ENCODE results near the gene KLHL28. TPM values are rescaled to one million over a fixed set of nuclear protein-coding genes. Genes with fewer than 3 reads are reported as not detected.

The KLHL28 gene
- total RNA-seq, 1 donor from 2014 or later: 25.3 TPM

GRCh38 chr14:44944107-44944506, 17.6 kb downstream of the KLHL28 start:
- H3K36me3 Mint-ChIP-seq (ENCODE audit: low read depth): peaks cover 75% of the 10 kb centered on the region
- POLR2A ChIA-PET: no interaction called here
- CTCF ChIA-PET: no interaction called here
- H3K4me1 Mint-ChIP-seq: no peaks in the 10 kb centered on the region
- H3K4me3 Mint-ChIP-seq: no peak overlapping the region
- intact Hi-C loops (cut with micrococcal nuclease): no loop called here
- no peak overlapping the region for H3K27ac Mint-ChIP-seq
- ATAC-seq (ENCODE audit: low read depth) (no peak), DNase-seq (no peak)
- H3K27me3 Mint-ChIP-seq: no peaks in the 10 kb centered on the region
- peaks cover 9% of the 10 kb centered on the region for H3K9me3 Mint-ChIP-seq
- no peak for TF ChIP-seq CTCF (IDR thresholded peaks at IDR 0.05)

GRCh38 chr14:44942436-44942835, 19.3 kb downstream of the KLHL28 start:
- no peak for DNase-seq
- ChIA-PET POLR2A (no interaction called here), CTCF (no interaction called here)
- Mint-ChIP-seq H3K36me3 (ENCODE audit: low read depth) (peaks cover 77% of the 10 kb centered on the region), H3K9me3 (peaks cover 11% of the 10 kb centered on the region), H3K27me3 (no peaks in the 10 kb centered on the region), H3K4me1 (no peaks in the 10 kb centered on the region), H3K4me3 (no peak overlapping the region), H3K27ac (no peak overlapping the region)
- no peak for TF ChIP-seq CTCF (IDR thresholded peaks at IDR 0.05)
- no peak for ATAC-seq (ENCODE audit: low read depth)
- intact Hi-C loops (cut with micrococcal nuclease): no loop called here

- no peak overlapping the region for H3K4me3 Mint-ChIP-seq
- H3K4me1 Mint-ChIP-seq: no peaks in the 10 kb centered on the region
- ChIA-PET CTCF (no interaction called here), POLR2A (no interaction called here)
- TF ChIP-seq CTCF (IDR thresholded peaks at IDR 0.05): no peak
- DNase-seq (no peak), ATAC-seq (ENCODE audit: low read depth) (no peak)
- intact Hi-C loops (cut with micrococcal nuclease): no loop called here
- H3K27me3 Mint-ChIP-seq: no peaks in the 10 kb centered on the region
- H3K27ac Mint-ChIP-seq: no peak overlapping the region
- H3K36me3 Mint-ChIP-seq (ENCODE audit: low read depth): peaks cover 75% of the 10 kb centered on the region
- H3K9me3 Mint-ChIP-seq: peaks cover 5% of the 10 kb centered on the region
Observed at GRCh38 chr14:44941591-44941990, 20.2 kb downstream of the KLHL28 start.

- no peak overlapping the region for H3K27ac Mint-ChIP-seq
- H3K4me1 Mint-ChIP-seq: peaks cover 4% of the 10 kb centered on the region
- ATAC-seq (ENCODE audit: low read depth) (no peak), DNase-seq (no peak)
- H3K9me3 Mint-ChIP-seq: peaks cover 5% of the 10 kb centered on the region
- intact Hi-C loops (cut with micrococcal nuclease): no loop called here
- CTCF ChIA-PET: no interaction called here
- H3K36me3 Mint-ChIP-seq (ENCODE audit: low read depth): peaks cover 81% of the 10 kb centered on the region
- no peak overlapping the region for H3K4me3 Mint-ChIP-seq
- H3K27me3 Mint-ChIP-seq: no peaks in the 10 kb centered on the region
- TF ChIP-seq CTCF (IDR thresholded peaks at IDR 0.05): no peak
- POLR2A ChIA-PET: no interaction called here
Observed at GRCh38 chr14:44940944-44941343, 20.8 kb downstream of the KLHL28 start.

GRCh38 chr14:44940211-44940610, 21.5 kb downstream of the KLHL28 start:
- ChIA-PET POLR2A (no interaction called here), CTCF (no interaction called here)
- no peaks in the 10 kb centered on the region for H3K27me3 Mint-ChIP-seq
- DNase-seq (no peak), ATAC-seq (ENCODE audit: low read depth) (no peak)
- peaks cover 75% of the 10 kb centered on the region for H3K36me3 Mint-ChIP-seq (ENCODE audit: low read depth)
- H3K27ac Mint-ChIP-seq: no peak overlapping the region
- H3K9me3 Mint-ChIP-seq: peaks cover 5% of the 10 kb centered on the region
- H3K4me1 Mint-ChIP-seq: peaks cover 4% of the 10 kb centered on the region
- intact Hi-C loops (cut with micrococcal nuclease): no loop called here
- H3K4me3 Mint-ChIP-seq: no peak overlapping the region
- TF ChIP-seq CTCF (IDR thresholded peaks at IDR 0.05): no peak
